K562 (cell line): ENCODE data around the gene CACNG6. TPM values are rescaled to one million over a fixed set of nuclear protein-coding genes. Genes with fewer than 3 reads are reported as not detected.
A peak's percentile ranks its signal among the peaks of the same experiment; 100 is the strongest.

ENCODE experiments used
- ATAC-seq: fragments of 200-7000 bp; cut with Tn5 transposase; 3 replicates; pipeline ENCODE4 v1.9.1; 2020; ENCODE audit warnings: moderate library complexity
- BruUV-seq: library from RNA; stranded (reverse); fragments of 400-500 nt; replicated peaks from 2 replicates; lab custom pipeline; 2021; lab: Mats Ljungman, UMichigan
- CTCF ChIA-PET: fragments of 300-600 bp; formaldehyde crosslinking; extraction: SDS; loops from one replicate; lab custom pipeline; 2021; ENCODE audit warnings: low intra/inter-chr PET ratio; lab: Yijun Ruan, JAX
- POLR2A ChIA-PET: fragments of 300-600, 350-650 bp; sonication (Branson Sonifier 250); formaldehyde crosslinking; extraction: SDS; loops from one replicate; lab custom pipeline; 2021; ENCODE audit warnings: antibody characterized with exemption, inconsistent platforms; lab: Yijun Ruan, JAX
- DNase-seq, 4 experiments: peaks; one replicate each; pipeline versions ENCODE4 v3.0.0 to v3.0.0-alpha.2; 2011 to 2018; ENCODE audit warnings: low spot score in 3 of 4, mixed read lengths in 3 of 4; ENCODE audit errors: extremely low read depth in 1 of 4
- FAIRE-seq: peaks from 2 replicates; lab custom pipeline; 2011; peaks lifted over from hg19 to GRCh38; lab: Jason Lieb, UNC
- H2AFZ ChIP-seq: 2 replicates; pipeline ENCODE4 v1.6.0; 2011; ENCODE audit warnings: low read depth, low read length, control low read depth, inconsistent platforms
- H3K27ac ChIP-seq: fragments of 200-600 bp; 3 replicates; pipeline ENCODE4 v1.8.0; 2011; ENCODE audit warnings: low read depth, mild to moderate bottlenecking, control low read depth, inconsistent platforms, low read length, moderate library complexity, mixed read lengths; ENCODE audit errors: extremely low read depth
- H3K27me3 ChIP-seq, 2 experiments: fragments of 300-600 bp in 1 of 2; 2 replicates in 1 of 2; 3 replicates in 1 of 2; pipeline versions ENCODE4 v1.6.0 to v1.8.0; 2011; ENCODE audit warnings: inconsistent platforms in 2 of 2, low read length in 2 of 2, mild to moderate bottlenecking in 1 of 2, mixed read lengths in 1 of 2, moderate library complexity in 1 of 2; ENCODE audit not compliant: control insufficient read depth in 2 of 2, insufficient read depth in 2 of 2
- H3K36me3 ChIP-seq: fragments of 300-600 bp; 3 replicates; pipeline ENCODE4 v1.8.0; 2011; ENCODE audit warnings: mild to moderate bottlenecking, low read length, inconsistent platforms; ENCODE audit not compliant: control insufficient read depth, insufficient read depth
- H3K4me1 ChIP-seq, 2 experiments: fragments of 200-600 bp in 1 of 2; replicated peaks in 1 of 2; 2 replicates in 1 of 2; 3 replicates in 1 of 2; pipeline versions ENCODE4 v1.5.1 to v1.8.0; 2011; ENCODE audit warnings: inconsistent platforms in 2 of 2, low read length in 2 of 2, mild to moderate bottlenecking in 1 of 2, mixed read lengths in 1 of 2, moderate library complexity in 1 of 2; ENCODE audit not compliant: control insufficient read depth in 2 of 2, insufficient read depth in 2 of 2
- H3K4me2 ChIP-seq: 2 replicates; pipeline ENCODE4 v1.6.1; 2011; ENCODE audit warnings: low read length, control low read depth, inconsistent platforms, mixed read lengths; ENCODE audit not compliant: insufficient read depth
- H3K4me3 ChIP-seq: fragments of 200-600 bp; sonication (generic), shearing (Covaris generic); 2 replicates; pipeline ENCODE4 v1.5.1; 2016; ENCODE audit warnings: control low read depth, inconsistent platforms
- H3K79me2 ChIP-seq: fragments of 200-600 bp; 3 replicates; pipeline ENCODE4 v1.8.0; 2011; ENCODE audit warnings: low read length, inconsistent platforms; ENCODE audit not compliant: control insufficient read depth, insufficient read depth
- H3K9ac ChIP-seq, 2 experiments: 2 replicates each; pipeline versions ENCODE4 v1.6.0 to v1.6.1; 2011; ENCODE audit warnings: low read depth in 2 of 2, low read length in 2 of 2, control low read depth in 1 of 2, inconsistent platforms in 1 of 2, mild to moderate bottlenecking in 1 of 2, mixed read lengths in 1 of 2; ENCODE audit not compliant: insufficient read depth in 1 of 2
- H3K9me1 ChIP-seq: one replicate; pipeline ENCODE4 v1.6.0; 2011; ENCODE audit warnings: inconsistent platforms, mild to moderate bottlenecking, low read length, moderate library complexity; ENCODE audit not compliant: control insufficient read depth, insufficient read depth
- H3K9me3 ChIP-seq: replicated peaks from 2 replicates; pipeline ENCODE4 v1.5.1; 2011; ENCODE audit warnings: low read depth, low read length, inconsistent platforms; ENCODE audit not compliant: control insufficient read depth, insufficient read depth
- H4K20me1 ChIP-seq: replicated peaks from 2 replicates; pipeline ENCODE4 v1.6.1; 2011; ENCODE audit warnings: low read length, inconsistent platforms, mixed read lengths; ENCODE audit not compliant: control insufficient read depth, insufficient read depth
- BMI1 ChIP-seq: fragments of 150-350 bp; IDR thresholded peaks from 2 replicates; pipeline ENCODE4 v1.6.1; 2014; ENCODE audit warnings: low read length
- FOXK1 ChIP-seq: sonication (generic); formaldehyde crosslinking; IDR thresholded peaks from 2 replicates; pipeline ENCODE4 v1.8.0; 2022; ENCODE audit warnings: missing genetic modification reagents, mild to moderate bottlenecking, borderline replicate concordance
- MYBL2 ChIP-seq, 2 experiments: fragments of 450-650 bp in 1 of 2; sonication (generic) in 1 of 2; formaldehyde crosslinking in 1 of 2; IDR thresholded peaks; 2 replicates each; pipeline versions ENCODE4 v1.6.1 to v1.8.1; 2017 to 2022; ENCODE audit warnings: borderline replicate concordance in 1 of 2, inconsistent platforms in 1 of 2, low read depth in 1 of 2, mild to moderate bottlenecking in 1 of 2, missing genetic modification reagents in 1 of 2, moderate library complexity in 1 of 2
- RBM15 ChIP-seq: fragments of 200-400 bp; formaldehyde crosslinking; IDR thresholded peaks from 2 replicates; pipeline ENCODE4 v1.6.1; 2018; ENCODE audit warnings: mild to moderate bottlenecking, low read length, moderate library complexity; ENCODE audit not compliant: insufficient read depth
- TCF7L2 ChIP-seq: fragments of 150-350 bp; IDR thresholded peaks from 2 replicates; pipeline ENCODE4 v1.6.1; 2016; ENCODE audit warnings: low read depth, mild to moderate bottlenecking, low read length, moderate library complexity
- TGIF2 ChIP-seq: sonication (generic); formaldehyde crosslinking; IDR thresholded peaks from 2 replicates; pipeline ENCODE4 v1.8.1; 2022; ENCODE audit warnings: mild to moderate bottlenecking, missing genetic modification reagents, moderate library complexity
- WGBS: fragments of 100-300 bp; shearing (Covaris generic); methylation state at CpG from one replicate; pipeline ENCODE4 v1.1.6; 2016; ENCODE audit warnings: low coverage, mixed read lengths; ENCODE audit not compliant: insufficient coverage; ENCODE audit errors: missing lambda C conversion rate; 5-methylcytosine and 5-hydroxymethylcytosine counted together
- in situ Hi-C: fragments of 300-500 bp; cut with MboI; formaldehyde crosslinking; loops from 4 replicates; pipeline ENCODE4 v1.15.0; 2018; ENCODE audit warnings: inconsistent platforms, mixed read lengths
- intact Hi-C: fragments of 100-400 bp; cut with micrococcal nuclease; formaldehyde crosslinking; loops from 2 replicates; pipeline ENCODE4 v1.14.2; 2022
- polyA plus RNA-seq, 8 experiments: library from polyadenylated mRNA; depleted of rRNA in 4 of 8; stranded (reverse) in 5 of 8; unstranded in 3 of 8; fragments of >200 nt; fragmentation: Nextera tagmentation in 2 of 8; fragmentation: Illumina TruSeq in 1 of 8; extraction: Ambion mirVana in 2 of 8; extraction: Trizol in 1 of 8; gene quantifications; 2 replicates each; pipeline versions ENCODE4 v1.2.1 to v1.2.3, GENCODE V29; 2011 to 2014; ENCODE audit warnings: inconsistent platforms in 1 of 8, missing spikeins in 1 of 8
- total RNA-seq, 7 experiments: library from RNA; depleted of rRNA in 6 of 7; stranded (reverse); fragments of >200 nt in 6 of 7; fragmentation: Illumina TruSeq in 2 of 7; extraction: Trizol in 2 of 7; gene quantifications; 2 replicates each; pipeline versions ENCODE4 v1.2.1 to v1.2.3, GENCODE V29; 2011 to 2021; ENCODE audit warnings: low replicate concordance in 1 of 7
- TF ChIP-seq, protein P1 (sequence below), 2 experiments: fragments of 450-650 bp; IDR thresholded peaks; 2 replicates each; pipeline ENCODE4 v1.6.1; 2018; ENCODE audit warnings: mild to moderate bottlenecking in 2 of 2, low read depth in 1 of 2; ENCODE audit not compliant: partially characterized antibody in 2 of 2
- TF ChIP-seq, protein P2 (sequence below): fragments of 250-450 bp; sonication (Bioruptor Pico); IDR thresholded peaks from 2 replicates; pipeline ENCODE4 v1.5.0; 2021
- TF ChIP-seq, protein P3 (sequence below): fragments of 450-650 bp; formaldehyde crosslinking; IDR thresholded peaks from 2 replicates; pipeline ENCODE4 v1.4.0; 2020; ENCODE audit warnings: mild to moderate bottlenecking, moderate library complexity

CACNG6 gene
- total and polyA plus RNA-seq, 9 of the 15 experiments (the other 6 are each of a cell fraction or from before 2014, with no cell fraction given): not detected

DNA sequence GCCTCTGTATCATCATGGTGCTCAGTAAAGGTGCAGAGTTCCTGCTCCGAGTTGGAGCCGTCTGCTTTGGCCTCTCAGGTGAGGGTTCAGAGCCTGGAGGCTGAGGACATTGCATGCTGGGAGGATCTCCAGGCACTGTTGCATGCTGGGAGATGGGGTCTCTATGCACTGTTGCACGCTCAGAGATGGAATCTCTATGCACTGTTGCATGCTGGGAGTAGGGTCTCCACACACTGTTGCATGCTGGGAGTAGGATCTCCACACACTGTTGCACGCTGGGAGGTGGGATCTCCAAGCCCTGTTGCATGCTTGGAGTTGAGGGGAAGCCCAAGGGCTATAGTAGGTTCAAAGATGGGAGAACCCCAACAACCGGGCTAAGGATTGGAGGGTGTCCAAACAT lies 8.3 kb downstream of the CACNG6 start:
- H3K36me3 ChIP-seq: no peaks in the 10 kb centered on the region
- peak; percentile 43; the same call in 1 of the 3 replicates for ATAC-seq
- no peak for DNase-seq
- intact Hi-C loops: no loop called here
- 0% methylated on average over 5 of the region's 5 CpGs for WGBS
- peaks cover 5 to 17% of the 10 kb centered on the region in 2 experiments; a peak in 2 of 5 replicates for H3K27me3 ChIP-seq
- no peak overlapping the region for H2AFZ ChIP-seq
- no peak overlapping the region for H3K9ac ChIP-seq
- H3K9me3 ChIP-seq: no peaks in the 10 kb centered on the region
- no peaks in the 10 kb centered on the region for H4K20me1 ChIP-seq
- POLR2A ChIA-PET: no interaction called here
- FAIRE-seq: no peak
- BruUV-seq: no TSS peak
- no peak overlapping the region for H3K4me2 ChIP-seq
- CTCF ChIA-PET: no interaction called here
- no peaks in the 10 kb centered on the region for H3K9me1 ChIP-seq
- no peak for TF ChIP-seq FOXK1 (CRISPR knock-in tag)
- TF ChIP-seq TCF7L2: no peak
- no peak for TF ChIP-seq MYBL2 (IDR thresholded peaks at IDR 0.05; ENCODE audit: low read depth)
- no peak for TF ChIP-seq MYBL2 (CRISPR knock-in tag; IDR thresholded peaks at IDR 0.05; ENCODE audit: borderline replicate concordance)
- no peak for TF ChIP-seq TGIF2 (CRISPR knock-in tag)
- TF ChIP-seq, protein P1, sequence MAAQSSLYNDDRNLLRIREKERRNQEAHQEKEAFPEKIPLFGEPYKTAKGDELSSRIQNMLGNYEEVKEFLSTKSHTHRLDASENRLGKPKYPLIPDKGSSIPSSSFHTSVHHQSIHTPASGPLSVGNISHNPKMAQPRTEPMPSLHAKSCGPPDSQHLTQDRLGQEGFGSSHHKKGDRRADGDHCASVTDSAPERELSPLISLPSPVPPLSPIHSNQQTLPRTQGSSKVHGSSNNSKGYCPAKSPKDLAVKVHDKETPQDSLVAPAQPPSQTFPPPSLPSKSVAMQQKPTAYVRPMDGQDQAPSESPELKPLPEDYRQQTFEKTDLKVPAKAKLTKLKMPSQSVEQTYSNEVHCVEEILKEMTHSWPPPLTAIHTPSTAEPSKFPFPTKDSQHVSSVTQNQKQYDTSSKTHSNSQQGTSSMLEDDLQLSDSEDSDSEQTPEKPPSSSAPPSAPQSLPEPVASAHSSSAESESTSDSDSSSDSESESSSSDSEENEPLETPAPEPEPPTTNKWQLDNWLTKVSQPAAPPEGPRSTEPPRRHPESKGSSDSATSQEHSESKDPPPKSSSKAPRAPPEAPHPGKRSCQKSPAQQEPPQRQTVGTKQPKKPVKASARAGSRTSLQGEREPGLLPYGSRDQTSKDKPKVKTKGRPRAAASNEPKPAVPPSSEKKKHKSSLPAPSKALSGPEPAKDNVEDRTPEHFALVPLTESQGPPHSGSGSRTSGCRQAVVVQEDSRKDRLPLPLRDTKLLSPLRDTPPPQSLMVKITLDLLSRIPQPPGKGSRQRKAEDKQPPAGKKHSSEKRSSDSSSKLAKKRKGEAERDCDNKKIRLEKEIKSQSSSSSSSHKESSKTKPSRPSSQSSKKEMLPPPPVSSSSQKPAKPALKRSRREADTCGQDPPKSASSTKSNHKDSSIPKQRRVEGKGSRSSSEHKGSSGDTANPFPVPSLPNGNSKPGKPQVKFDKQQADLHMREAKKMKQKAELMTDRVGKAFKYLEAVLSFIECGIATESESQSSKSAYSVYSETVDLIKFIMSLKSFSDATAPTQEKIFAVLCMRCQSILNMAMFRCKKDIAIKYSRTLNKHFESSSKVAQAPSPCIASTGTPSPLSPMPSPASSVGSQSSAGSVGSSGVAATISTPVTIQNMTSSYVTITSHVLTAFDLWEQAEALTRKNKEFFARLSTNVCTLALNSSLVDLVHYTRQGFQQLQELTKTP (IDR thresholded peaks at IDR 0.05; ENCODE audit: low read depth in 1 of 2, partially characterized antibody in 2 of 2): peak in 1 of 2 experiments; percentile 90
- no peak for TF ChIP-seq RBM15
- TF ChIP-seq, protein P2, sequence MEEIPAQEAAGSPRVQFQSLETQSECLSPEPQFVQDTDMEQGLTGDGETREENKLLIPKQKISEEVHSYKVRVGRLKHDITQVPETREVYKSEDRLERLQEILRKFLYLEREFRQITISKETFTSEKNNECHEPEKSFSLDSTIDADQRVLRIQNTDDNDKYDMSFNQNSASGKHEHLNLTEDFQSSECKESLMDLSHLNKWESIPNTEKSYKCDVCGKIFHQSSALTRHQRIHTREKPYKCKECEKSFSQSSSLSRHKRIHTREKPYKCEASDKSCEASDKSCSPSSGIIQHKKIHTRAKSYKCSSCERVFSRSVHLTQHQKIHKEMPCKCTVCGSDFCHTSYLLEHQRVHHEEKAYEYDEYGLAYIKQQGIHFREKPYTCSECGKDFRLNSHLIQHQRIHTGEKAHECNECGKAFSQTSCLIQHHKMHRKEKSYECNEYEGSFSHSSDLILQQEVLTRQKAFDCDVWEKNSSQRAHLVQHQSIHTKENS (CRISPR knock-in tag): no peak
- TF ChIP-seq, protein P3, sequence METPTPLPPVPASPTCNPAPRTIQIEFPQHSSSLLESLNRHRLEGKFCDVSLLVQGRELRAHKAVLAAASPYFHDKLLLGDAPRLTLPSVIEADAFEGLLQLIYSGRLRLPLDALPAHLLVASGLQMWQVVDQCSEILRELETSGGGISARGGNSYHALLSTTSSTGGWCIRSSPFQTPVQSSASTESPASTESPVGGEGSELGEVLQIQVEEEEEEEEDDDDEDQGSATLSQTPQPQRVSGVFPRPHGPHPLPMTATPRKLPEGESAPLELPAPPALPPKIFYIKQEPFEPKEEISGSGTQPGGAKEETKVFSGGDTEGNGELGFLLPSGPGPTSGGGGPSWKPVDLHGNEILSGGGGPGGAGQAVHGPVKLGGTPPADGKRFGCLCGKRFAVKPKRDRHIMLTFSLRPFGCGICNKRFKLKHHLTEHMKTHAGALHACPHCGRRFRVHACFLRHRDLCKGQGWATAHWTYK: no peak
- TF ChIP-seq BMI1: no peak
- H3K27ac ChIP-seq: no peak overlapping the region
- H3K4me3 ChIP-seq: no peak overlapping the region
- no peaks in the 10 kb centered on the region for H3K4me1 ChIP-seq
- in situ Hi-C loops: no loop called here
- no peaks in the 10 kb centered on the region for H3K79me2 ChIP-seq
